Measurements from ENCODE around the gene IMPACT.

IMPACT gene

DNA sequence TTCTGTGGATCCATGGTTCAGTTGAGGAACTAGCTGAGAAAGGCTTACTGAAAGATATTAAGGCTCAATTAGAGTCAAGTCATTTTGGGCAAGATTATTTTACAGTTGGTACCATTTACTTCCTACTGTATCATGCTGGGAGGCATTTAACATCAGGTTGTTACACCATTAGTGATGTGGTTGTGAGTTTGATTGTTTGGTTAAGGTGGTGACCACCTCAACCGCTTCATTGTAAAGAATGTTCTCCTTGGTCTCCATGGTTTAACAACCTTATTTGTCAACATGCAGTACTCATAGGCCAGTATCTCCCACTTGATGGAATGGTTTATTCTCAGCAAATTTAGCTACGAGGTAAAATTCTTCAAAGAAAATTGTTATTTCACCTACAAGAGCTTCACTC lies 68.1 kb downstream of the IMPACT start:
- DNase-seq (ENCODE audit: low read depth): no peak
- H3K4me3 ChIP-seq (ENCODE audit: control insufficient read depth, low read depth, low read length): no peak overlapping the region
- no peak for TF ChIP-seq CTCF (IDR thresholded peaks at IDR 0.05; ENCODE audit: control insufficient read depth, insufficient read depth, low read depth, low read length, missing control alignments)

GRCh38 chr18:24497031-24497754 lies 70.7 kb downstream of the IMPACT start:
- no peak for TF ChIP-seq CTCF (IDR thresholded peaks at IDR 0.05; ENCODE audit: control insufficient read depth, insufficient read depth, low read depth, low read length, missing control alignments)
- peak; percentile 50 for DNase-seq (ENCODE audit: low read depth)

GRCh38 chr18:24499814-24500213 lies 73.3 kb downstream of the IMPACT start:
- no peak overlapping the region for H3K4me3 ChIP-seq (ENCODE audit: control insufficient read depth, low read depth, low read length)
- TF ChIP-seq CTCF (IDR thresholded peaks at IDR 0.05; ENCODE audit: control insufficient read depth, insufficient read depth, low read depth, low read length, missing control alignments): no peak
- peak; percentile 34 for DNase-seq (ENCODE audit: low read depth)

More at GRCh38 chr18:24497031-24497754, 70.7 kb downstream of the IMPACT start:
- H3K4me3 ChIP-seq (ENCODE audit: control insufficient read depth, low read depth, low read length): no peak overlapping the region

GRCh38 chr18:24500217-24500616 lies 73.7 kb downstream of the IMPACT start:
- no peak overlapping the region for H3K4me3 ChIP-seq (ENCODE audit: control insufficient read depth, low read depth, low read length)
- no peak for TF ChIP-seq CTCF (IDR thresholded peaks at IDR 0.05; ENCODE audit: control insufficient read depth, insufficient read depth, low read depth, low read length, missing control alignments)
- no peak for DNase-seq (ENCODE audit: low read depth)

GRCh38 chr18:24500766-24501165 lies 74.3 kb downstream of the IMPACT start:
- no peak overlapping the region for H3K4me3 ChIP-seq (ENCODE audit: control insufficient read depth, low read depth, low read length)
- TF ChIP-seq CTCF (IDR thresholded peaks at IDR 0.05; ENCODE audit: control insufficient read depth, insufficient read depth, low read depth, low read length, missing control alignments): no peak
- no peak for DNase-seq (ENCODE audit: low read depth)

DNA sequence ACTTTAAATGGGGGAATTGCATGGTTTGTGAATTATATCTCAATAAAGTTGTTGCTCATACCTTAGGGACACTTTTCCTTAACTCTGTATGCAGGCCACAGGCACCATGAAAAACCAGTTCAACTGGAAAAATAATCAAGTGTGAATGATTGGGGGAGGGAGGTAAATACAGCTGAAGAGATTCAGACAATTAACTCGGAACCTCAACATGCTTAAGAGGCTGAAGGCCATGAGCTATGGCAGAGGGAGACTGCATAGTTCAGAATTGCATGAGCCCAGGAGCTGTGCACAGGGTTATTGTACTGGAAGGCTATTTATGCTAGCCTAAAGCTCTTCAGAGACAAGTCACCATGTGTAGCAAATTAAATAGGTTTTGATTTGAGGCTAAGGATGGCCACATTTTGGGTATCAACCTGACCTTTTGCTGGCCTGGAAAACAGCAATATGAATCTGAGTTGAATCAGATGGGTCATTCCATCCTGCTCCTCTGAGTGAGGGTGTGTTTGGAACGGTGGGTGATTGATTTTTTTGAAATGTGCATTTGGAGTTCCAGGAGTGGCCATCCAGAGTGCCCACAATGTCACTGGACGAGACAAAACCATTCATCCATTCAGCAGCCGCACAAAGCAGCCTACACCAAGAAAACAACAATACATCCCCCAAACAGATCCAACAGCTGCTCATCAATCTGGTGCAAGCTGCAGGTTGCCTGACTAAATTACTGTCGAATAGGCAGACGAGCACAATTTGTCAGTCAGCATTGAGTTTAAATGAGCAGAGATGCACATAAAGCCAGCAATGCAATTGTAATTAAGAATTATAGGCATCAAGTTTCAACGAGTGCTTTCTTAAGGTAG lies 76.4 kb downstream of the IMPACT start:
- no peak for DNase-seq (ENCODE audit: low read depth)
- TF ChIP-seq CTCF (IDR thresholded peaks at IDR 0.05; ENCODE audit: control insufficient read depth, insufficient read depth, low read depth, low read length, missing control alignments): no peak

More for the DNA sequence above, 76.4 kb downstream of the IMPACT start:
- no peak overlapping the region for H3K4me3 ChIP-seq (ENCODE audit: control insufficient read depth, low read depth, low read length)
